ENCODE data around the gene TCP1.

TCP1 gene

DNA sequence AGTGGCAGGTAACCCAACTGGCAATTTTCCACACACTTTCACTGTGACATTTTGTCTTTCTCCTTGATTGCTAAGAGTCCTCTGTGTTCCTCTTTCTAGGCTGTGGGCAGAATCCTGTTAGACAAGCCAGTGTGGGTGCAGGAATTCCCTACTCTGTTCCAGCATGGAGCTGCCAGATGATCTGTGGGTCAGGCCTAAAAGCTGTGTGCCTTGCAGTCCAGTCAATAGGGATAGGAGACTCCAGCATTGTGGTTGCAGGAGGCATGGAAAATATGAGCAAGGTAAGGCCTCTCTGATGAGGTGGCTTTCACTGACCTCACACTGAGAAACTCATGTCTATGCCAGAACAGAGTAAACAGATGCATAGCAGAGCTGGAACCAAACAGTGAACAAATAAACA, 22.5 kb downstream of the TCP1 start:
- TF ChIP-seq, protein P1, sequence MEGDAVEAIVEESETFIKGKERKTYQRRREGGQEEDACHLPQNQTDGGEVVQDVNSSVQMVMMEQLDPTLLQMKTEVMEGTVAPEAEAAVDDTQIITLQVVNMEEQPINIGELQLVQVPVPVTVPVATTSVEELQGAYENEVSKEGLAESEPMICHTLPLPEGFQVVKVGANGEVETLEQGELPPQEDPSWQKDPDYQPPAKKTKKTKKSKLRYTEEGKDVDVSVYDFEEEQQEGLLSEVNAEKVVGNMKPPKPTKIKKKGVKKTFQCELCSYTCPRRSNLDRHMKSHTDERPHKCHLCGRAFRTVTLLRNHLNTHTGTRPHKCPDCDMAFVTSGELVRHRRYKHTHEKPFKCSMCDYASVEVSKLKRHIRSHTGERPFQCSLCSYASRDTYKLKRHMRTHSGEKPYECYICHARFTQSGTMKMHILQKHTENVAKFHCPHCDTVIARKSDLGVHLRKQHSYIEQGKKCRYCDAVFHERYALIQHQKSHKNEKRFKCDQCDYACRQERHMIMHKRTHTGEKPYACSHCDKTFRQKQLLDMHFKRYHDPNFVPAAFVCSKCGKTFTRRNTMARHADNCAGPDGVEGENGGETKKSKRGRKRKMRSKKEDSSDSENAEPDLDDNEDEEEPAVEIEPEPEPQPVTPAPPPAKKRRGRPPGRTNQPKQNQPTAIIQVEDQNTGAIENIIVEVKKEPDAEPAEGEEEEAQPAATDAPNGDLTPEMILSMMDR (IDR thresholded peaks at IDR 0.05; ENCODE audit: low read depth, low read length) = no peak
- H3K4me3 ChIP-seq (ENCODE audit: low read depth, low read length) = no peak overlapping the region

DNA sequence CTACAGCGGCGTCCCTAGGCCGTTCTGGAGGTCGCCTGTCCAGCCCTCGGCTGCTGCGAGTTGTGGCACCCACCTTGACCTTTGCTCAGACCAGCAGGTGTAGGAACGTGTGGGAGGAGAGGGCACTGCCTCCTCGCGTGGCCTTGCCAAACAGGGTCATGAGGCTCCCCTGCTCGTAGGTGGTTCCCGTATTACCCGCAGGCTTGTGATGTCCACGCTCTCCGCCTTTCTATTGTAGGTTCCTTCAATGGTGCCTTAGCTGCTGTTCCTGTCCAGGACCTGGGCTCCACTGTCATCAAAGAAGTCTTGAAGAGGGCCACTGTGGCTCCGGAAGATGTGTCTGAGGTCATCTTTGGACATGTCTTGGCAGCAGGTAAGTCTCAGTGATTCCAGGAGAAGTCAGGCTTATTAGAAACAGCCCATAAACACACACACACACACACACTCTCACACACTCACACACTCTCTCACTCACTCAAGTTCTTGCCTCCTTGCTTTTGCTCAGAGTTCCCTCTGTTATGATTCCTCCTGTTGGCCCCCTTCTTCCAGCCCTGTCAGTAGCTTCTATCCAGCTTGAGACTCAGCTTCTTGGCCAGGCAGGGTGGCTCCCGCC, 26.6 kb downstream of the TCP1 start:
- peak overlapping the region; percentile 78 for H3K4me3 ChIP-seq (ENCODE audit: low read depth, low read length)
- TF ChIP-seq, protein P1 (IDR thresholded peaks at IDR 0.05; ENCODE audit: low read depth, low read length) = no peak

DNA sequence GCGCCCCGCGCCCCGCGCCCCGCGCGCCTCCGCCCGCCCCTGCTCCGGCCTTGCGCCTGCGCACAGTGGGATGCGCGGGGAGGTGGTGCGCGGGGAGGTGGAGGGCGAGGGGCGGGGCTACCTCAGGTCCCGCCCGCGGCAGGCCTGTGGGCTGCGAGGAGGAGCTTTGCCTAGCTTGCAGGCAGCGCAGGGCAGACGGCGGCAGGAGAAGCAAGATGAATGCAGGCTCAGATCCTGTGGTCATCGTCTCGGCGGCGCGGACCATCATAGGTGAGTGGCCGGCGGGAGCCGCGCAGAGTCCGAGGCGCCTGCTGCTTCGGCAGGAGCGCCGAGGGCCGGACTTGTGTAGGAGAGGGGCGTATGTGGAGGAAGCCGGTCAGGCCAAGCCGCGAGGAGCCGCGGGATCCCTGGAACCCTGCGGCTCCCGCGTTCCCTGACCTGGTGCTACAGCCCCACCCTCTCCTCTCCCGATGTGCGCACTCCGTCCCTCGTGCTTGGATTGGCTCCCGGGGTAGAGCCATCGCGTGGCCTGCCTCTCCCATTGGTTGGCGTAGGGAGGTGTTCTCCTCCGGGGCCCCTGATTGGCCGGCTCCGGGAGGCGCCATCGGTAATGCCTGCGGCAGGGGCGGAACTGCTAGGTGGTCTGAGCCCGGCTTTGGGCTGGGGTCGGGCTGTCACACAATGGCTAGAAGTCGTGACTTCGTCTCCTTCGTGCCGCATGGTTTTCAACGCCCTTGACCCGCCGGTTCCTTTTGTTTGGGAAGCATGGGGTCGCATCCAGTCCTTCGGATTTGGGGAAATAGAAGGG, 27.3 kb downstream of the TCP1 start, which contains the start of gene ACAT2:
TSS of gene ACAT2 (plus strand) at position 173 of the 808 bp plus-strand sequence. CDS start at position 216, 43 bp downstream.
- peak within 1 kb of the TSS; percentile 78 for H3K4me3 ChIP-seq (ENCODE audit: low read depth, low read length)
- TF ChIP-seq, protein P1 (IDR thresholded peaks at IDR 0.05; ENCODE audit: low read depth, low read length) = no peak

DNA sequence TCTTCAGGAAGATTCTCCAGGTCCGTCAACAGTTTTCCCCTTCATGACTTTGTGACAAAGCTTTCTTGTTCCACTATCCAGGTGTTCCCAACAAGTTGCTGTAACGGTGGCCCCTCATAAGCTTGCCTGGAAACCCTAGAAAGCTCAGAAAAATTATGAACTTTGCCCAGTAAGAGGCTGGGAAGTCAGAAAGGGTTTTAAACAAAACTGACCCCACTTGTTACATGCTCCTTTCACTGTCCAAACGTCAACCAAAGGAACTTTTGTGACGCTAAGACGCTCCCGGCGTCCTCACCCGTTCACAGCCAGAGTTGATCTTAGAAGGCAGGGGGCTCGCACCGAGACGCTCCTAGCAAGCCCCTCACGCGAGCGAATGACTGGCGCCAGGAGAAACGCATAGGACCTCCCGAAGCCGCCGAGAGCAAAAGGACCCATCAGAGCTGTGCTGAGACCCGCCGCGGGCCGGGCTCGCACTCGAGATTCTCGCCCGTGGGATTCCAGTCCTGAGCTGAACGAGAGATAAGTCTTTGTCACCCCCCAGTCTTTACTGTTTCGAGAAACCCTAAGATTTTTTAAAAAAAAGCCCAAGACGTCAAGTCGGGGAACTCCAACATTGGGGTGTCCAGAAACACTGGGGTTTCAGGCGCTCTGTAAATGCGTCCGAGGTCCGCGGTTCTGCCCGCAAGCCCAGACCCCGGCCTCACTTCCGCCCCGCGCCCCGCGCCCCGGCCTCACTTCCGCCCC, 28.1 kb downstream of the TCP1 start:
- peak overlapping the region; percentile 47 for H3K4me3 ChIP-seq (ENCODE audit: low read depth, low read length)
- TF ChIP-seq, protein P1 (IDR thresholded peaks at IDR 0.05; ENCODE audit: low read depth, low read length) = no peak

DNA sequence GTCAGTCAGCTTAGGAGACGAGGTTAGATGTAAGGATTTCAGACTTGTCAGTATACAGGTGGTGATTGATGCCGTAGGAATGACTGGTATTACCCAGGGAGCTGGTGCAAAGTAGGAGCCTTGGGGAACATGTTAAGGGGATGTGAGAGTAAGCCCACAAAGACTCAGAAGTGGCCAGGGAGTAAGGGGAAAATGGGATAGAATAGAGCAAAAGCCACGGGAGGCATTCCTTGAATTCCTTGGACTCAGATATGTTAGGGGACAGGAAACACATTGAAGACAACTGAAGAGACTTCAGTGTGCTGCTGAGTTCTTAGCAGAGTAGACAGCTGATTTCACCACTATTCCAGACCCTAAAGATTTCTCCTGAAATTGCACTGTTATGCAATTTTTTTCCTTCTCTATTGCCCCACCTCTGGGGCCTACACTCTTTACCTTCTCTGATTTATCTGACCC, 28.8 kb downstream of the TCP1 start:
- TF ChIP-seq, protein P1 (IDR thresholded peaks at IDR 0.05; ENCODE audit: low read depth, low read length) = no peak
- peak overlapping the region; percentile 47 for H3K4me3 ChIP-seq (ENCODE audit: low read depth, low read length)

DNA sequence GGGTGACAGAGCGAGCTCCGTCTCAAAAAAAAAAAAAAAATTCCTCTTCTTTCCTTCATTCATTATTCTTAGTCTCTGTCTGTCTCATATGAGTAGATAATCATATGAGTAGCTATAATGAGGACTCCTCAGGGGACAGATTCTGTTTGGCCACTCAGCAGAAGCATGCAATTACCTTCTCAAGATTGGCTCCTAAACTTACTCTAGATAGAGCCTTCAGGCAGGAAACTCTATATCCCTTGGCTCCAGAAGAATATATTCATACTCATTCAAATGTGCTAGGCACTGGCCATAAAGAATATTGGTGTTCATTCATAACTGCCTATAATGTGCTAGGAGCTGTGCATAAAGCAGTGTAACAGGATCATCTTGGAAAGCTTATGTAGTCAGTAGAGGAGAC, 29.8 kb downstream of the TCP1 start:
- TF ChIP-seq, protein P1 (IDR thresholded peaks at IDR 0.05; ENCODE audit: low read depth, low read length) = no peak
- H3K4me3 ChIP-seq (ENCODE audit: low read depth, low read length) = no peak overlapping the region

Data from WI38 (cell line).